Measurements from ENCODE around the gene HSF5. TPM values are rescaled to one million over a fixed set of nuclear protein-coding genes. Genes with fewer than 3 reads are reported as not detected.

Gene HSF5
- total RNA-seq, 1 experiment from 2014 or later: not detected

DNA sequence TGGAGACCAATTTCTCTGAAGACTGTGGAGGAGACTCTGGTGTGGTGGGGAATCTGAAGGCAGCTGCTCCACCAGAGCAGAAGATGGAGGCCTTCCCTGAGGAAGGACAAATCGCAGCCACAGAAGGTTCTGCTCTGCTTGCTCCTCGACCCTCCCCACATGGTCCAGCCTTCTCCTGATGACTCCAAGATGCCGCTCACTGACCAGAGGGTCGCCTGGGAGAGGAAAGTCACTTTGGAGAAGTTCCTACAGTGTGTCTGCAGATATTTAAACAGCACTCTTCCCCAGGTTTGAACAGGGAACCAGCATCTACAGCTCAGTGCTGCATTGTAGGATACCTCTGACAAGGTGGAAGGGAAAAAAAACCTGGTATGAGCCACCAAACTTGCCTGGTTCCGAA, 115.2 kb downstream of the HSF5 start:
- no peak for DNase-seq (ENCODE audit: extremely low read depth, low read depth)

GRCh38 chr17:58371300-58371950, 116.8 kb downstream of the HSF5 start:
- no peak for DNase-seq (ENCODE audit: extremely low read depth, low read depth)

DNA sequence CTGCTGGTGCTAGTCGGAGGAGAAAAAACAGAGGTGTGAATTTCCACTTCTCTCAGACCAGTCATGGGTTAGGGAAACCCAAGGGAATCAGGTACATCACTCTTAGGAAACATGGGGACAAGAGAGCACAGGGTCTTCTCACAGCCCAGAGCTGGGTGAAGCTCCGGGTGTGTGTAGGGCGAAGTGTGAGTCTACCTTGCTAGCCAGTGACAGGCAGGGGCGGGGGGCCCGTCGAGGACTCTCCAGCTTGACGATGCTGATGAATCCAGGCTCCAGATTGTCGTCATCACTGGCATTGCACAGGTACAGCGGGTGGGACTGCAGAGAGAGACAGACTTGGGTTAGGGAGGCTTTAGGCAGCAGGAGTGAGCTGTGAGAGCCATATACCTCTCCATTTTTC, 117.5 kb downstream of the HSF5 start:
- no peak for DNase-seq (ENCODE audit: extremely low read depth, low read depth)

DNA sequence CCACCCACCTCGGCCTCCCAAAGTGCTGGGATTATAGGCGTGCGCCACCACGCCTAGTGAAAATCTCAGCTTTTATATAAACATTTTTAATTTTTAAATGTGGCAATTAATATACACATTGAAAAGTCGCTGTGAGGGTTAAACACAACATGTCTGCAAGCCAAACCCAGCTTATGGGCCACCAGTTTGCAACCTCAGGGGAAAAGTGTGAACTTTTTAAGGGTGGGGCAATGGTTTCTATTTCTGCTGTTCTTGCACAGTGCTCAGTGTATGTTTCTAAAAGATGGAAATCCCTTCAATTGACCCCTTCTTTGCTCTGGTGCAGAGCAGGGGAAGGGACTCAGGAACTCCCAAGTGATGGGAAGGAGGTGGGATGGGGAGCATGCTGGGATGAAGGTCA, 117.9 kb downstream of the HSF5 start:
- DNase-seq (ENCODE audit: extremely low read depth, low read depth): no peak

Other genes with a start within 250 kb of the HSF5 start
- gene LPO, start 249.8 kb downstream of the HSF5 start, total RNA-seq (2014; rRNA removed; shearing (Covaris generic)): 0.07 TPM in 1 of 2 replicates, not detected in the other
- not detected in 2 replicates for gene MPO, start 207.5 kb downstream of the HSF5 start, total RNA-seq (2014; rRNA removed; shearing (Covaris generic))
- not detected in 2 replicates for gene TSPOAP1, start 159.6 kb downstream of the HSF5 start, total RNA-seq (2014; rRNA removed; shearing (Covaris generic))
- 61.6 and 70.3 TPM in 2 replicates for gene SUPT4H1, start 136.2 kb downstream of the HSF5 start, total RNA-seq (2014; rRNA removed; shearing (Covaris generic))
- gene RNF43, start 70.9 kb downstream of the HSF5 start, total RNA-seq (2014; rRNA removed; shearing (Covaris generic)): not detected in 2 replicates
- 25.5 and 26.1 TPM in 2 replicates for gene MTMR4, start 26.2 kb upstream of the HSF5 start, total RNA-seq (2014; rRNA removed; shearing (Covaris generic))
- gene TEX14, start 203.6 kb upstream of the HSF5 start, total RNA-seq (2014; rRNA removed; shearing (Covaris generic)): 0.10 TPM in 1 of 2 replicates, not detected in the other
- 51.0 and 76.2 TPM in 2 replicates for gene RAD51C, start 204.2 kb upstream of the HSF5 start, total RNA-seq (2014; rRNA removed; shearing (Covaris generic))